GM19455 (cell line): ENCODE results near the gene SLC48A1.

ENCODE experiments used
- ATAC-seq: cut with Tn5 transposase; IDR thresholded peaks from one replicate; pipeline ENCODE4 v1.9.1; 2021; ENCODE audit not compliant: unreplicated experiment

Gene SLC48A1

DNA sequence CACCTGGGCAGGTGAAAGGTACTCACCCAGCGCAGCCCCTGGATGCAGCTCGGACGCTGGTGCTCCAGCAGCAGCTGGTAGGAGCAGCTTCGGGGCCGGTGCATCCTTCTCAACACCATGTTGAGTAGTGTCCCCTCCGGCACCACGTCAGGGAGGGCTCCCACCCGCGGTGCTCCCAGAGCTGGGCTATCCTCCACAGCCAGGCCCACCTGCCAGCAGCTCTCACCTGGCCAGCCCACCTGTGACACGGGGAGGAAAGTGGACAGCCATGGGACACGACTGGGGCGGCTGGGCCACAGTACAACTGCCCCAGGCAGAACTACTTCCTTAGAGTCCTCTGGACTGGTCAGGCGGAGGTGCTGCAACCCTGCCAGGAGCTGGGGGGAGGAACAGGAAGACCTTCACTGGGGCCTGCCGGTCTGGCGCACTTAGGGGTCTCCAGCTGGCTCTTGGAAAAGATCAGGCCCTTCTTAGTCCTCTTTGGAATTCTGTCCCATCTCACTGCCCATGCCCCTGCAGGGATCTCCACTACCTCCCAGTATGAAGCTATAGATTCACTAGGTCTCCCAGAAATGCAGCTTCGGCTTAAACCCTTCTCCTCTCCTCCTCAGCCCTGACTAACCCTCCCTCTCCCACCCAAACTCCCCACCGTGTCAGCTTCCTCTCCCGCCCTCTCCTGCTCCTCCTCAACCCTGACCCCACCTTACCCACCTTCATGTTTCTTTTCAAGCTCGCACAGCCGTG lies 15.0 kb upstream of the SLC48A1 start:
- no peak for ATAC-seq

DNA sequence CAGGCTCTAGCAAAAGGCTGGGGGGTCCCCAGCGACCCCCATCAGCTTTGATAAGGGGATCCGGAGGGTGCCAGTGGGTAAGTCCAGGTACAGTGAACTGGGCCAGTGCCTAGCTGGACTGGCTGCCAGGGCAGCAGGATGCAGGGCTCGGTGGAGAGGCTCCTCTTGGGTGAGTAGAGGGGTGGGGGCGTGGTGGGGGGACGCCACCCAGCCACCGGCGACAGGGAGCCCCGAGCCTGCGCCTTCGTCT lies 14.5 kb upstream of the SLC48A1 start:
- ATAC-seq: no peak

DNA sequence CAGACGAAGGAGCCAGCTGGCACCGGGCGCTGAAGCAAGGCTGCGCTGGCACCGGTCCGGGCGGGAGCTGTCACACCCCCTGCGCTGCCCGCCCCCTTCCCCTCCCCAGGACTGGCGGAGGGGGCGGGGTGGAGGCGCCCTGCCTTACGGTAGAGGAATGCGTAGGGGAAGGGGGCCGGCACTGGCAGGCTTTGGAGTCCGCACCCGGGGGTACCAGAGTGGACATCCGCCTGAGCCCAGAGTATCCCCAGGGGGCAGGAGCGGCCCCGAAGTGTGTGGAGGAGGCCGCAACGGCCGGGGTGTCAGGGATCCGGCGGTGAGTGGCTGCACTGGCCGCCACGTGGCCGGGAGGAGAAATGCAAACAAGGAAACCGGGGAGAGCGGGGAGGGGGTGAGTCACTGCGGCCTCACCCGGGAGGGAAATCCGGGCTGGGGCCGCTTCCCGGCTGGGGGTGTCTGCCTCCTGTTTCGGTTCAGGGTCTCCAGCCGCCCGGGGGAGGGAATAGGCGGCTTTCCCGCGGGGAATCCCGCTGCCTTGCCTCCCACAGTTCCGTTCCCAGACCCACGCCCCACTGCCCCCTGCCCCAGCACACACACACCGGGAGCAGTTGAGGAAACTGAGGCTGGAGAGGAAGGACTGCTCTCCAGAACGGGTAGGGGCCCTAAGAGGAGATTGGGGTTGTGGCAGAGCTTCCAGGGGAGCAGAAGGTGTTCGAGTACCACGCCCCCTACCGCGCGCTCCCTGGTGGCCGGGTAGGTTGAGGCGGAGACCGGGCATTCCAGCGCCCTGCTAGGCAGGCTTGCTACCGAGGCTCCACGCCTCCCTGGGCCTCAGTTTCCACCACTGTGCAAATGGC lies 14.0 kb upstream of the SLC48A1 start, which contains the start of gene RAPGEF3:
TSS of gene RAPGEF3 (minus strand) at position 47 of the 857 bp plus-strand sequence. CDS start 324 bp downstream, outside the sequence.
- ATAC-seq: peak; percentile 59

DNA sequence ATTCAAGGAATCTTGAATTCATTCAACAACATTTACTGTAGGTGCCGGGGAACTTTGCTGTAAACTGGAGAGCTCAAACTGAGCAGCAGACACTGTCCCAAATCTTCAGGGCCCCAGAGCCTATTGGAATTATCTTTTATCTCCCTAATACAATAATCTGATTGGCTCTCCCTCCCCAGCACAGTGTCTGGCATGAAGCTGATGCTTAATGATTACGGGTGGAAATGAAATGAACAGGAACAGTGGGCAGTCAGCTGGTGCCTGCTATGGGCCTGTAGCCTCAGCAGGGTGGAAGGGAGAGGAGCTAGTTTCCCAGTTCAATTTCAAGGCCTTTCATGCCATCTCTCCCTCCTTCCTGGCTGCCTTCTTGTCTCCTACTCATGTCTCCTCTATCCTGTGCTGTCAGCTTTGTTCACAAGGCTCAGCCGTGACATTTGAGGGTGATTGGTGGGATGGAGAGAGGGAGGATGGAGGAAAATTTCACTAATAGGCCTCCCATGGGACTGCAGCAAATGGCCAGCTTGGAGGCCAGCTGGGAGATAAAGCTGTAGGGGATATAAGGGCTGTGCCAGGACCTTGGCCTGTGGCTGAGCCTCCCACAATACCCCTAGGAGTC lies 10.1 kb upstream of the SLC48A1 start:
- no peak for ATAC-seq

DNA sequence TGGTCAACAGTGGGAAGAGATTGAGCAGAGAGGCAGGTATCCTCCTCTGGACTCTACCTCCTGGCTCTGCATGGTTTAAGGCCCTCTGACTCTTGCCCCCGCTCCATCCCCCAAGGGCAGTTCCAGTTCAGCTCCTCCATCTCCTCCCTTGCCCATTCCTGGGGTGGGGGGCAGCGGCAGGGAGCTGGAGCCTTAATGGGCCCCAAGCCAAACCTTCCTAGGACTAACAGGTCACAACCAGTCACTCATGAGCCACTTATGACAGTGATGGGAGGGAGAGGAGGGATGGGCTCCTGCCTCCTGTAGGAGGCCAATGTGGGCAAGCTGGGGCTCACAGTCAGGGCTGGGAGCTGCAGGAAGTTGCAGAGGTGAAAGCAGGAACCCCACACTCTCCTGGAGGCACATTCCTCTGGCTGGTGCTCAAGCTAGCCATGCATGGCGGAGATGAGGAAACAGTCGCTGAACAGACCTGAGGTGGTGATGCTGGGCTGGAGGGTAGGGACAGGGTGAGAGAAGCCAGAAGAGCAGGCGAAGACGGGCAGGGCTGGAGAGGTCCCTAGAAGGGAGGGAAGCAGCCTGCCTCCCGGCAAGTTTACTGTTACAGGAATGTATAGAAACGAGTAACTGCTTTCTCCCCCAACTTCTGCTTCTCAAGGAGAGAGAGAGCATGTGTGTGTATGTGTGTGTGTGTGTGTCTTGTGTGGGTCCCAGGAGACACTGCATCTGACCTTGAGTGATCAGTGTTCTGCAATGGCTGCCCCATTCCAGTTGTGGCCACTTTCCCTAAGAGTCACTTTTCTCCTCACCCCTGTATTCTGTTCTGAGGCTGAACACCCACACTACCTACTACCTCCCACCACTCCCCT lies 9.3 kb upstream of the SLC48A1 start:
- no peak for ATAC-seq

DNA sequence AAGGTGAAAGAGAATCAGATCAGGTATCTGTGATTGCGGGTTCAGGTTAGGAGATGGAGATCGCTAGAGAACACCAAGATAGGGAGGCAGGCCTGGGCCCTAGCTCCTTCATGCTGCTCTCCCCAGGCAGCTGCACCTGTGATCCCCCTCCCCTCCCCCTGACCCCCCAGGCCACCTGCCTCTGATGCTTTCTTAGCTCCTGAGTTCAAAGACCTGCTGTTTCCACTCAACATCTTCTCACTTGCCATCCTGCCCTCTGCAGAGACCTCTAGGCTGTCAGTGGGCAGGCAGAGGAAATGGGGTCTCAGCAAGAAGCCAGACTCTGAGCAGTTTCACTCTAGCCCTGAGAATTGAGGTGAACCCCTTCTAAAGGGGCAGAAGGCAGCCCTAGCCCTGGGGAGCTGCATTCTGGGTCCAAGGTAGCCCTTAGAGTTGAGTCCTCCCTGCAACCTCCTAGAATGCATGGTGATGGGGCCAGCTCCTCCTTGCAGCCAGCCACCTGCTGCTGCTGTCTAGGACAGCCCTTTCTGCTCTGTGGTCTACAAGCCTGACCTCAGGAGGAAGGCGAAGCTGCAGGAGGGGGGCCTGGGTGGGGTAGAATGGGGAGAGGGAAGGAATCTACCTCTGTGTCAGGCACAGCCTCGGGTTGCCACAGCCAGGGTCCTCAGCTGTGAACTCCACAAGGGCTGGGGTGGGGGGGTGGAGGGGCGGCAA lies 6.4 kb upstream of the SLC48A1 start:
- no peak for ATAC-seq

DNA sequence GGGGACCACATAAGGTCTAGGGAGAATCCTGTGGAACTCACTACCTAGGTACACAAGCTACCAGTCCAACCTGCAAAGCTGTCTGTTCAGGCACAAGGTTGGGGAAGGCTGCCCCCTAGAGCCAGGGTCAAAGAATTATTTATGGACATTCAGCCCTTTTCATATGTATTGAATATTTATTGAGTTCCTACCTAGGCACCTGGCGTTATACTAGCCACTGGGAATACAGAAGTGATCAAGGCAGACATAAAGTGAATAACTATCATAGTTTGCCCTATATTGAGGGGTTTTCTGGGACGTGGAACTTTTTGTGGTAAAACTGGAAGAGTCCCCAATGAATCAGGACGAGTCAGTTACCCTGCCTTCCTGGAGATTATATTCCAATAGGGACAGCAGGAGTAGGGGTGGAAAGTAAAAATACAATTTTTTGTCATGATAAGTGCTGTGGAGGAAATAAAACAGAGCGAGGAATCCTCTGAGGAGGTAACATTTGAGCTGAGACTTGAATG lies 5.8 kb upstream of the SLC48A1 start:
- ATAC-seq: no peak

DNA sequence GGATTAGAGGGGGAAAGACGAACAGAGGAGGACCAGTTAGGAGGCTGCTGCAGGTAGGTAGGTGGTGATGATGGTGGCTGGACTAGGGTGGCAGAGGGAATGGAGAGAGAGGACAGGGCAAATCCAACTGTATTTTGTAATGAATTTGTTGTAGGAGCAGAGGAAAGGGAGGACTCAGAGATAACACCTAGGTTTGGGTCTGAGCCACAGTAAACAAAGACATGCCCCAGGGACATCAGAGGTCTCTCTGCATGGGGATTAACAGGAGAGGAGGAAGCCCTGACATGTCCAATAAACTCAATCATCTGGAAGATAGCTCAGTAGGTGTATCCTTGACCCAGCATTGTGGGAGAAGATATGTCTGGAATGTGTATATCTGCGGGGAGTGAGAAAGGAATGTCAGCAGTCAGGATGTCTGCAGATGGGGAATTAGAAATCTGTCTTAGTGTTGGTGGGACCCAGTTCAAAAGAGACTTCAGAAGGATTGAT lies 4.7 kb upstream of the SLC48A1 start:
- no peak for ATAC-seq

DNA sequence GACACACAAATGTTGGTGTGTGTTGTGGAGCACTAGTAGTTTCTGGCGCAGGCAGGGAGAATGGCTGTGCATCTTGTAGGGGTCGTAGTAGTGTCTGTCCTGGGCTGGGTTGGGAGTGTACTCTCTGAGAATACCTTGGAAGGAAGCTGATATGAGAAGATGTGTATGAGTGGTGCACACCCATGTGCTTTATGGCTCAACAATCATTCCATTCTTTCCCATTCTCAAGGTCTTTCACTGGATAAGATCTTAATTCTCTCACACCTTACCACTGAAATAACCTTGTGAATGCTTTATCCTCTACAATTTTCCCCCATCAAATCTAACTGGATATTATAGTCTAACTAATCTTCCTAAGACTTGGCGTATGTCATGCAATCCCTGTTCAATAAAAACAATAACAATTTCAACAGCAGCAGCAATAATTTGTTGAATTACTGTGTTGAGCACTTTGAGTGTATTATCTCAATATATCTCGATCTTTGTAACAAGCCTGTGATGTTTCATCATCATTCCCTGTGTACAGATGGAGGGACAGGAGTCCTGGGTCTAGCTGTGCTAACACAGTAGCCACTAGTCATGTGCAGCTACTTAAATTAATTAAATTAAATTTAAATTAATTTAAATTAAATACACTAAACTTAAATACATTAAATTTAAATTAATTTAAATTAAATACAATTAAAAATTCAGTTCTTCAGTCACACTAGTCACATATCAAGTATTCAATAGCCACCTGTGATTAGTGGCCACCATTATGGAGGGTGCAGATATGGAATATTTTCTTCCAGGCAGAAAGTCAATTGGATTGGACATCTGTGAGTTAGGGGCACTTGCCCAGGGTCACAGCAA lies 3.6 kb upstream of the SLC48A1 start:
- no peak for ATAC-seq

DNA sequence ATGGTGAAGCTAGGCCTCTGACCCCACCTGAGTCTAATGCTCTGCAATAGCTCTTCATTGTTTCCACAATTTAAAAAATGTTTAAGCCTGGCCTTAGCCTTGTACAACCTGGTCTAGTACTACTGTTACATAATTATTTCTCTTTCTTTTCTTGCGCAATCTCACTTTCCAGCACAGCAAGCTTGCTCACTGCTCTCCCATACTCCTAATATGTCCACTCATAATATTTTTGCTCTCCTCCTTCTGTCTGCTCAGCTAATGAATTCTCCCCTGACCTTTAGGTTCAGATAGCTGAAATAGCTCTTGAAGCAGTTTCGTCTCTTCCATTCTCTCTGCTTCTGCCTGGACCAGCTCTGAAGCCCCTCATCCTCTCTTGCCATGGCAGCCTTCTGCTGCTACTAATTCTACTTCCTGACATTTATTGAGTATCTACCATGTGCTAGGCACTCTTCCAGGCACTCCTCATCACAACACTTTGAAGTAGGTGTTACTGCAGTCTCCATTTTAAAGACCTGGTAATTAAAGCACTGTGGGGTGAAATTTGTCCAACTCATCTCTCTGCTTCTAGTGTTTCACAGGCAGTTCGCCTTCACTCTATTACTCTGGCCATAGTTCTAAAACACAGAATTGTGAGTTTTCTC lies 2.8 kb upstream of the SLC48A1 start:
- no peak for ATAC-seq

DNA sequence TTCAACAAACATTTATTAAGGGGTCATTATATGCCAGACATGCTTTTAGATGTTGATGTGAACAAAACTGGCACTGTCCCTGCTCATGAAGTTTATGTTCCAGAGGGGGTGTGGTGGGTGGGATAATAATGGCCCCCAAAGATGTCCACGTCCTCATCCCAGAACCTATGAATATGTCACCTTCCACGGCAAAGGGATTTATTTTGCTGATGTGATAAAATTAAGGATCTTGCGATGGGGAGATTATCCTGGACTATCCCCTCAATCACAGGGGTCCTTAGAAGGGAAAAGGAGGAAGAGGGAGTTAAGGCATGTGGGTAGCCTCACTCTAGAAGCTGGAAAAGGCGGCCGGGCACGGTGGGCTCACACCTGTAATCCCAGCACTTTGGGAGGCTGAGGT lies 1.7 kb upstream of the SLC48A1 start:
- no peak for ATAC-seq

DNA sequence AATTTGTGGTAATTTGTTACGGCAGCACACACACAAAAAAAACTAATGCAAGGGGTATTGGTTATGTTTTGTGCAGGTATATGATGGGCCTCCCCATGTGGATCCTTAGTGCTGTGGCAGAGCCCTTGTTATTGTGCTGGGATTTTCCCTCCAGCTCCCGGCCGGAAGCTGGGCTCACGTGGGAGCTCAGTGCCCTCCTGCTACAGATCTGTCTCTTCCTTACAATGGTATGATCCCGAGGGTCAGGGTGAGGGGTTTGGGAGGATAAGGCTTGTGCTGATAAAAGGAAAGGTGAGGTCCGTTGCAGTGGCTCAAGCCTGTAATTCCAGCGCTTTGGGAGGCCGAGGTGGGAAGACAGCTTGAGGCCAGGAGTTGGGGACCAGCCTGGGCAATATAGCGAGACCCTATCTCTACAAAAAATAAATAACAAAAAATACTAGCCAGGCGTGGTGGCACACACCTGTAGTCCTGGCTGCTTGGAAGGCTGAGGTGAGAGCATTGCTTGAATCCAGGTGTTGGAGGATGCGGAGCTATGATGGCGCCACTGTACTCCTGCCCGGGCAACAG lies 861 bp upstream of the SLC48A1 start:
- ATAC-seq: no peak

DNA sequence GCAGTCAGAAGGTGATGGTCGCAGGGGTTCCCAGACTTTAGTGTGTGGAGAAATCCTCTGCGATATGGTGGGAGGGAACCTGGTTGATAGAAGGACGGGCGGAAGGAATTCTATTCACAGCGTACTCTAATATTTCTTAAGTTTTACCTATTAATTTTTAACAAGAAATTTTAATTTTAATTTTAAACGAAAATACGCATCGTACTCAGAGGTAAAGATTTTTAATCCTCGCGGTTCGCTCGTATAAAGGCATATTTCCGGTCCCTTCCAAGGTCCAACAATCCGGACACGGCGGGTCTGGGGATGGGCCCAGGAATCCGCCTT lies 338 bp upstream of the SLC48A1 start:
- no peak for ATAC-seq

DNA sequence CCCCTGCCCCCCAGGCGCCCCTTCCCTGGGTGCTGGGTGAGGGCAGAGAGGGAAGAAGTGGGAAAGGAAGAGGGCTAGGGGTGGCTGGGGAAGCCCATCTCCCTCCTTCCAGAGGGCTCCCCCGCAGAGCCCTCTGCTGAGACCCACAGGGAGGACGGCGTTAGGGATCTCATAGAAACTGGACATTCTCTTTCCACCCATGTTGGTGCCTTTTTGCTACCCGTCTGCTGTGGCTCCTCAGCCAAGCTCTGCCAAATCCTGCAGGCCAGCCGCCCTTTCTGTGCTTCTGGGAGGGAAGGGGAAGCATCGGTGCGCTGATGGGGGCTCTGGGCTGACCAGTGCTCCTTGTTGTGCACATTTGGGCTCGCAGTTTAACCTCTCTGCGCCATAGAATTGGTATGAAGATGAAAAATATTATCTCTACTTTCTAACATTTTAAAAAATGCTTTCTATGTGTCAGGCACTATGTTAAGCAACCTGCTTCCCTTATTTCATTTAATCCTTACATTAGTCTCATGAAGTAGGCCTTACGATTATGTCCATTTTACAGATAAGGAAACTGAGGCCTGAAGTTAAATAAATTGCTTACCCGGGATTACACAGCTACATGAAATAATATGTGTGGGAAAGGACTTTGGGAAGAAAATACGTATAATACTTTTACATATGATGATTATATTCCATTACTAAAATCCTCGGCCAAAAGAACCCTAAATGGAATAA lies 981 bp downstream of the SLC48A1 start:
- no peak for ATAC-seq

DNA sequence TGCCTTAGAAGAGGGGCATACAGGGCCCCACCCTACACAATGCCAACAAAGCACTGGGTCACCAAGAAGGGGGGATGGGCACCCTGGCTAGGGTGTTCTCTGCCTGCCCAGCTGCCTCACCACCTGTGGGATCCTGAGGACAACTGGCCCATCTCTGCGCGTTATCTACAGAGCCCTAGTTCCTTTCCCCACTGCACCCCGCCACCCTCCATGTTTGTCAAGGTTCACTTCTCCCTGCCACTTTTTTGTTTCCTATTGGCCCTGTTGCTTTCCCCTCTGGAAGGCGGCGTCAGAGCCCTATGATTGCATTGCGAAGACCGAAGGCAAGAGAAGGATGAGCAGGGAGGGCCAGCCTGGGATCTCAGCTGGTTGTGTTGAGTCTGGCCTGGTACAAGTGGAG lies 1.6 kb downstream of the SLC48A1 start:
- ATAC-seq: no peak

DNA sequence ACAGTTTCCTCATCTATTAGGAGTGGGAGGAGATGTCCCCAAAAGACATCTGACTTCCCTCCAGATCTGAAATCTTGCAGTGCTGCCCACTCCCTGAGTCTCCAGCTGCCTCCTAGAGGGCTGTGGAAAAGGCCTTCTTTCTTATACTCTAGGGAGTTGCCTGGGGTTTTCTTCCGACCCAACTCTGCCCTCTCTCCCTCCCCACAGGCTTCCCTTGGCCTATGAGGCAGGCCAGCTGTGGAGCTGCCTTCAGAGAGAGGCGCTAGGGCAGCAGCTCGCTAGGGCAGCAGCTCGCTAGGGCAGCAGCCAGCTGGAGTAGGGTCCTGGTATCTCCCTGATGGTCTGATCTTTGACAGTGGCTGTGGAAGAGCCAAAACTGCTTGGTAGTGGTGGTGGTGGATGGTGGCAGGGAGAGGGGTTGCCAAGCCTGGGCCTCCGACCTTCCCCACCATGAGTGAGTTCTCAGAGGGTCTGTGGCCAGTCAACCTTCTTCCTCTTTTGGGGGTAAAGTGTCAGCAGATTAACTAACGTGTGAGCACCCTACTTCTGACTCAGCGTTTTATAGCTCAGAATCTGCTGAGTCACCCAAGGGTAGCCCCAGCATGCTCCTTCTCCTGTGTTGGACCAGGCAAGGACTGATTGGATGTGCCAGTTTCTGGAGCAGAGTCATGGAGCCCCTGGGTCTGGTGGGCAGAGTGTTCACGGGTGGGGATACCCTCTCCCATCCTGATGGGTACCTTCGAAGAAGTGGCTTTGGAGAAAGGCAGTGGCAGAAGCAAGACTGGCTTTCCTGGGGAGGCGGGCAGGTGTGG lies 2.3 kb downstream of the SLC48A1 start:
- no peak for ATAC-seq
